CD14-positive monocyte (primary cell): Measurements from ENCODE around the gene OSGEP. TPM values are rescaled to one million over a fixed set of nuclear protein-coding genes. Genes with fewer than 3 reads are reported as not detected.

Source experiments
- DNase-seq, 3 donors: peaks; one replicate each; pipeline ENCODE4 v3.0.0-alpha.2; 2011 to 2022
- H2AFZ ChIP-seq: 2 replicates; pipeline ENCODE4 v1.6.0; 2012; ENCODE audit warnings: mild to moderate bottlenecking, low read depth, low read length, inconsistent platforms; ENCODE audit not compliant: insufficient read depth, poor library complexity, severe bottlenecking
- H3K27ac ChIP-seq, 2 donors: 1 replicate in 1 of 2; 2 replicates in 1 of 2; pipeline ENCODE4 v1.5.1; 2012 to 2013; ENCODE audit warnings: low read length in 2 of 2, control low read depth in 1 of 2, inconsistent platforms in 1 of 2, low read depth in 1 of 2, mild to moderate bottlenecking in 1 of 2
- H3K27me3 ChIP-seq, 2 donors: one replicate each; pipeline versions ENCODE4 v1.6.0 to v1.6.1; 2011 to 2013; ENCODE audit warnings: low read length in 2 of 2; ENCODE audit not compliant: control insufficient read depth in 2 of 2, insufficient read depth in 2 of 2
- H3K36me3 ChIP-seq, 2 donors: replicated peaks in 1 of 2; 1 replicate in 1 of 2; 2 replicates in 1 of 2; pipeline versions ENCODE4 v1.5.1 to v1.6.1; 2012 to 2013; ENCODE audit warnings: low read length in 2 of 2, control low read depth in 1 of 2, inconsistent platforms in 1 of 2, mild to moderate bottlenecking in 1 of 2; ENCODE audit not compliant: insufficient read depth in 2 of 2, control insufficient read depth in 1 of 2
- H3K4me1 ChIP-seq, 2 donors: 1 replicate in 1 of 2; 2 replicates in 1 of 2; pipeline versions ENCODE4 v1.5.1 to v1.6.1; 2012 to 2013; ENCODE audit warnings: low read length in 2 of 2, control low read depth in 1 of 2, inconsistent platforms in 1 of 2, mild to moderate bottlenecking in 1 of 2, moderate library complexity in 1 of 2; ENCODE audit not compliant: insufficient read depth in 2 of 2, control insufficient read depth in 1 of 2
- H3K4me2 ChIP-seq: replicated peaks from 2 replicates; pipeline ENCODE3; 2012; ENCODE audit warnings: low read length, moderate library complexity, mild to moderate bottlenecking; ENCODE audit not compliant: poor library complexity, severe bottlenecking; ENCODE audit errors: extremely low read depth
- H3K4me3 ChIP-seq, 3 experiments: fragments of 200-600 bp in 1 of 3; sonication (generic) in 1 of 3; replicated peaks in 1 of 3; 1 replicate in 2 of 3; 2 replicates in 1 of 3; pipeline ENCODE4 v1.5.1; 2011 to 2013; ENCODE audit warnings: low read length in 3 of 3, mild to moderate bottlenecking in 3 of 3, control low read depth in 2 of 3, low read depth in 2 of 3, inconsistent platforms in 1 of 3, moderate library complexity in 1 of 3
- H3K79me2 ChIP-seq: 2 replicates; pipeline ENCODE4 v1.6.0; 2012; ENCODE audit warnings: mild to moderate bottlenecking, control low read depth, inconsistent platforms, low read length, moderate library complexity; ENCODE audit not compliant: insufficient read depth
- H3K9ac ChIP-seq: 2 replicates; pipeline ENCODE4 v1.6.0; 2017; ENCODE audit warnings: low read length, mild to moderate bottlenecking; ENCODE audit not compliant: insufficient read depth, poor library complexity, severe bottlenecking
- H3K9me3 ChIP-seq, 2 donors: replicated peaks in 1 of 2; 1 replicate in 1 of 2; 2 replicates in 1 of 2; pipeline versions ENCODE4 v1.5.1 to v1.6.1; 2012 to 2013; ENCODE audit warnings: low read length in 2 of 2, control low read depth in 1 of 2; ENCODE audit not compliant: control insufficient read depth in 1 of 2, insufficient read depth in 1 of 2
- H4K20me1 ChIP-seq: 2 replicates; pipeline ENCODE4 v1.6.0; 2012; ENCODE audit warnings: mild to moderate bottlenecking, low read length, control low read depth, moderate library complexity; ENCODE audit not compliant: insufficient read depth
- H3K27ac Mint-ChIP-seq, 7 donors: one replicate each; pipeline ENCODE4 v1.8.0; 2020; ENCODE audit warnings: mild to moderate bottlenecking in 7 of 7, mixed read lengths in 7 of 7, moderate library complexity in 6 of 7, inconsistent platforms in 2 of 7
- H3K27me3 Mint-ChIP-seq, 3 donors: one replicate each; pipeline ENCODE4 v1.8.0; 2021 to 2022; ENCODE audit warnings: low read depth in 3 of 3, mild to moderate bottlenecking in 3 of 3, mixed read lengths in 3 of 3, moderate library complexity in 3 of 3, inconsistent platforms in 1 of 3
- H3K36me3 Mint-ChIP-seq, 2 donors: one replicate each; pipeline ENCODE4 v1.8.0; 2020; ENCODE audit warnings: mixed read lengths in 2 of 2, inconsistent platforms in 1 of 2, mild to moderate bottlenecking in 1 of 2
- H3K4me1 Mint-ChIP-seq: one replicate; pipeline ENCODE4 v1.8.0; 2020; ENCODE audit warnings: mild to moderate bottlenecking, mixed read lengths
- H3K4me3 Mint-ChIP-seq, 2 donors: one replicate each; pipeline ENCODE4 v1.8.0; 2020; ENCODE audit warnings: mild to moderate bottlenecking in 2 of 2, mixed read lengths in 2 of 2, moderate library complexity in 1 of 2
- H3K9me3 Mint-ChIP-seq, 7 donors: one replicate each; pipeline ENCODE4 v1.8.0; 2020 to 2022; ENCODE audit warnings: mixed read lengths in 7 of 7, mild to moderate bottlenecking in 6 of 7, moderate library complexity in 6 of 7, inconsistent platforms in 2 of 7
- CTCF ChIP-seq: fragments of 200-600 bp; IDR thresholded peaks from one replicate; pipeline ENCODE4 v1.8.0; 2022; ENCODE audit warnings: antibody characterized with exemption, mild to moderate bottlenecking
- WGBS: methylation state at CpG from one replicate; pipeline ENCODE4 v1.1.5; 2013; ENCODE audit warnings: missing lambda C conversion rate; ENCODE audit not compliant: insufficient coverage; 5-methylcytosine and 5-hydroxymethylcytosine counted together
- intact Hi-C, 2 donors: fragments of 100-400 bp; cut with micrococcal nuclease; formaldehyde crosslinking; loops; one replicate each; pipeline versions ENCODE4 v1.15.0 to v1.15.1; 2023
- polyA plus RNA-seq, 3 donors: library from polyadenylated mRNA; depleted of rRNA in 1 of 3; unstranded in 2 of 3; stranded (reverse) in 1 of 3; fragments of 300-500 nt in 2 of 3; fragments of >200 nt in 1 of 3; fragmentation: Illumina TruSeq in 2 of 3; gene quantifications; 1 replicate in 2 of 3; 2 replicates in 1 of 3; pipeline ENCODE4 v1.2.3, GENCODE V29; 2012 to 2021

The OSGEP gene
- polyA plus RNA-seq, 3 donors = 34.7 to 112 (median 40.0) TPM

- TF ChIP-seq CTCF = no peak
- Mint-ChIP-seq H3K36me3 (no peaks in the 10 kb centered on the region), H3K4me1 (peaks cover 64% of the 10 kb centered on the region), H3K9me3 (peaks cover 0 to 2% (median 0%) of the 10 kb centered on the region in 7 donors), H3K27me3 (no peaks in the 10 kb centered on the region), H3K27ac (peak overlapping the region in 6 of 7 donors; percentile 2 to 85 (median 47)), H3K4me3 (peak overlapping the region in 1 of 2 donors; percentile 43)
- 4% methylated on average over 2 of the region's 6 CpGs for WGBS
- Histone ChIP-seq H3K9me3 (no peaks in the 10 kb centered on the region), H3K27me3 (no peaks in the 10 kb centered on the region), H4K20me1 (no peaks in the 10 kb centered on the region), H3K4me2 (peak overlapping the region; percentile 20), H3K4me3 (peak overlapping the region in 1 of 3 experiments; percentile 14), H3K36me3 (no peaks in the 10 kb centered on the region), H3K79me2 (no peaks in the 10 kb centered on the region), H2AFZ (peak overlapping the region; percentile 62), H3K9ac (no peak overlapping the region), H3K4me1 (peaks cover 50 to 66% of the 10 kb centered on the region in 2 donors), H3K27ac (peak overlapping the region in 1 of 2 donors; percentile 22)
- intact Hi-C loops = loop anchor here in 1 of 2 donors (5.0 kb wide), 1 partner anchor 57 kb away; no protein-coding TSS in a partner anchor
- DNase-seq = no peak
Measured at GRCh38 chr14:20489093-20489994, 34.7 kb upstream of the OSGEP start.

- H3K9me3 ChIP-seq = no peaks in the 10 kb centered on the region
- intact Hi-C loops = loop anchor here in 1 of 2 donors (5.0 kb wide), 1 partner anchor 55 kb away; no protein-coding TSS in a partner anchor
- no peak overlapping the region for H3K27ac ChIP-seq
- TF ChIP-seq CTCF = no peak
- peaks cover 0 to 2% (median 0%) of the 10 kb centered on the region in 7 donors for H3K9me3 Mint-ChIP-seq
- peaks cover 35 to 46% of the 10 kb centered on the region in 2 donors for H3K4me1 ChIP-seq
- H2AFZ ChIP-seq = no peak overlapping the region
- H3K27ac Mint-ChIP-seq = peak overlapping the region in 1 of 7 donors; percentile 84
- H3K4me3 Mint-ChIP-seq = peak overlapping the region in 1 of 2 donors; percentile 52
- peaks cover 0 to 2% (median 0%) of the 10 kb centered on the region in 3 donors for H3K27me3 Mint-ChIP-seq
- no peaks in the 10 kb centered on the region for H3K36me3 ChIP-seq
- H3K4me2 ChIP-seq = no peak overlapping the region
- no peaks in the 10 kb centered on the region for H3K79me2 ChIP-seq
- no peak overlapping the region for H3K4me3 ChIP-seq
- peaks cover 48% of the 10 kb centered on the region for H3K4me1 Mint-ChIP-seq
- H3K27me3 ChIP-seq = no peaks in the 10 kb centered on the region
- no peaks in the 10 kb centered on the region for H3K36me3 Mint-ChIP-seq
- no peaks in the 10 kb centered on the region for H4K20me1 ChIP-seq
- H3K9ac ChIP-seq = no peak overlapping the region
- no peak for DNase-seq
Measured at GRCh38 chr14:20487396-20487725, 32.7 kb upstream of the OSGEP start.
